T47D (cell line): Measurements from ENCODE around the gene CASZ1.

Source experiments
- DNase-seq, 2 experiments: peaks; one replicate each; pipeline versions ENCODE4 v3.0.0 to v3.0.0-alpha.2; 2011 to 2012; ENCODE audit warnings: low read depth in 1 of 2, low spot score in 1 of 2
- JUND ChIP-seq: IDR thresholded peaks from 2 replicates; pipeline ENCODE4 v1.6.1; 2012; ENCODE audit warnings: low read depth
- in situ Hi-C: cut with HindIII; loops from 2 replicates; pipeline ENCODE4 v1.10.0; 2016; ENCODE audit warnings: low sequenced_read_pairs, low pct_unique_long_range_greater_than_20kb

Gene CASZ1

GRCh38 chr1:10728595-10729410, 67.6 kb downstream of the CASZ1 start:
- in situ Hi-C loops = no loop called here
- no peak for TF ChIP-seq JUND
- no peak for DNase-seq

DNA sequence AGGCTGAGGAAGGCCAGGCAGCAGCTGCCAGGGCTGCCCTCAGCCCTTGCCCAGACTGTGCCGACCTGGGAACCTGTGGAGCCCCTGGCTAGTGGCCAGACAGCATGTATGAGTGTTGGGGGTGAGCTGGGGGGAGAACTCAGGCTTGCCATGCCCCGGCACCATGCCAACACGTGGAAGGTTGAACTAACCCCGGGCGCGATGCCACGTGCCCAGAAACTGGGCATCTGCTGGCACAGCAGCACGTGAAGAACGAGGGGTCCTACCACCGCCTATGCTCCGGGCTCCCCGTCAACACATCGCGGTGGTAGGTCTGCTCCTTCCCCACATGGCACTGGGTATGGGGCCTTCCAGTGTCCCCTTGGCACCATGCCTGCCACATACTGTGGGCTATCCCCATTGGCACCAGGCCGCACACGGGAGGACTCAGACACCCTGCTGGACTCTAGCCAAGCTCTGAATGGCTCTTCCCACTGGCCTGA, 68.7 kb downstream of the CASZ1 start:
- DNase-seq = no peak
- in situ Hi-C loops = no loop called here
- TF ChIP-seq JUND = no peak

DNA sequence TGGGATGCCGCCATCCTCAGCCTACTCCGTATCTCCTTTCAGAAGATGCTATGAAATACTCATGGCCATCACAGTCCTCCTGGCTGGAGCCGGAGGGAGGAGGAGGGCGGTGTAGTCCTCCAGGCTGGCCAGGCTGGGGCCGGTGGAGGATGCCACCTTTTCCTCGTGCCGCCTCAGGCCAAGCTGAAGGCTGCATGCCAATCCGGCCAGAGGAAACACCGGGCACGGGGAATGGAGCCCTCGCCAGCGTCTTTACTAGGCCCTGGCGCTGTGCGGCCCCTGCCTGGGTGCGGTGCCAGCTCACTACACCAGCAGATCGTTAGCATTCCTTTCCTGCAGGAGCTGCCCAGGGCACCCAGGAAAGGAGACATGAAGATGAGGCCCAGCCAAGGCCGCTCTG, 70.1 kb downstream of the CASZ1 start:
- peak in 1 of 2 experiments; percentile 18 for DNase-seq
- in situ Hi-C loops = no loop called here
- TF ChIP-seq JUND = no peak

DNA sequence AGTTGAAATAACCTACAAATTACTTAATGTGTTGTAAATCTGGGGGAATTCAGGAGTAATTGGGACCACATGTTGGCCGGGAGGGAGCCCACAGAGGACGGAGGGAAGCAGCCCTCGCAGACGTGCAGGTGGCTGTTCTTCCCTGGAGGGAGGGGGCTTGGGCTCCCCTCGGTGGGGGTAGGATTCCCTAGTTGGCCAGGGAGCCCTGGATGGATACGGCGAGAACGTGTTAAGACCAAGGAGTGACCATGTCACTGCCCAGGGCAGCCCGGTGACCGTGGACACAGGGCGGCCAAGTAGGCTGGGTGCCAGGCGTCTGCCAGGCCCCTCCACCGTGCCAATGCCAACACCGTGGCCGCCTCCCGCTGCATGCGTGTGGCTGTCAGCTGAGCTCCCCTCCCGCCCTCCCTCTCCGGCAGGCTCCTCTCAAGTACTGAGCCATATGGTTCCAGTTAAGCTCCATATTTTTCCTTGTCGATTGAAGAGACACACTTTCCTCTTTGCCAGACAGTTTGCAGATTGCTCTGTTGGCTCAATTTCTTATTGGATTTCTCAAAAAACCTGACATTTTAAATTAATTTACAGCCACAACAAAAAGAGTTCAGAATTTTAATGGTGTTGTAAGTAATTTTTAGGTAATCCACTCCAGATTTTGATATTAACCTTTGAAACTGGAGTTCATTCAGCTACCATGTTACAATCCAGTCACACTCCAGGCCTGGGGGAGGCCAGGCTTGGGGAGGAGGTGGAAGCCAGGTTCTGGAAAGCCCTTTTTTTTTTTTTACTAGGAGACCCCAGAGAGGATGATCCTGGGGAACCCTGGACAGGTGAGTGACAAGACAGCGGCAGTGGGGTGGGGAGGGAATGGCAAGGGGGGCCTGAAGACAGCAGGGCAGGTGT, 71.2 kb downstream of the CASZ1 start:
- in situ Hi-C loops = no loop called here
- peak; percentile 58 to 73 for DNase-seq
- TF ChIP-seq JUND = no peak

- in situ Hi-C loops = no loop called here
- TF ChIP-seq JUND = no peak
- no peak for DNase-seq
Measured at GRCh38 chr1:10724511-10724910, 71.9 kb downstream of the CASZ1 start.

DNA sequence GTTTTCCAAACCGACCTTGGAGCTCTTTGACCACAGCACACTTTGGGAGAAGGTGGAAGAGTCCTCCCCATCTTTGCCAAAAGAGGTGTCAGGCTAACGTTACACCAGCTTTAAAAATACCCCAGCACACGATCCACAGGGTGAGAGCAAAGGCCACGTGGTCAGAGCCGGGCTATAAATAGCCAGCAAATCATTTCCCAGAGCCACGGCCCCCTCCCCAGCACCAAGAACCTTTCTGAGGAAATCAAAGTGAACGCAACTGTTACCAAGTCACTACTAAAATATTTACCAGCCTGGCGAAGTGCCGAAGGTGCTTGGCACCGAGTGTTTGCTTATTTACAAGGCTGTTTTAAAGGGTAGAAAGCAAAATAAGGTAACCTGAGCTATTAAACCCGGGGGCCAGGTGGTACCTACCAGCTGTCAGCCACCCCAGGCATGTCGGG, 72.4 kb downstream of the CASZ1 start:
- in situ Hi-C loops = no loop called here

GRCh38 chr1:10723317-10723716, 73.1 kb downstream of the CASZ1 start:
- no peak for TF ChIP-seq JUND
- DNase-seq = no peak
- in situ Hi-C loops = no loop called here

More for the DNA sequence above, 72.4 kb downstream of the CASZ1 start:
- DNase-seq = peak; percentile 67 to 93
- TF ChIP-seq JUND = 0 out of 2 replicates have a peak, but pooled peaks have one; percentile 45

- TF ChIP-seq JUND = no peak
- peak; percentile 46 to 85 for DNase-seq
Measured at GRCh38 chr1:10722803-10723202, 73.6 kb downstream of the CASZ1 start.

DNA sequence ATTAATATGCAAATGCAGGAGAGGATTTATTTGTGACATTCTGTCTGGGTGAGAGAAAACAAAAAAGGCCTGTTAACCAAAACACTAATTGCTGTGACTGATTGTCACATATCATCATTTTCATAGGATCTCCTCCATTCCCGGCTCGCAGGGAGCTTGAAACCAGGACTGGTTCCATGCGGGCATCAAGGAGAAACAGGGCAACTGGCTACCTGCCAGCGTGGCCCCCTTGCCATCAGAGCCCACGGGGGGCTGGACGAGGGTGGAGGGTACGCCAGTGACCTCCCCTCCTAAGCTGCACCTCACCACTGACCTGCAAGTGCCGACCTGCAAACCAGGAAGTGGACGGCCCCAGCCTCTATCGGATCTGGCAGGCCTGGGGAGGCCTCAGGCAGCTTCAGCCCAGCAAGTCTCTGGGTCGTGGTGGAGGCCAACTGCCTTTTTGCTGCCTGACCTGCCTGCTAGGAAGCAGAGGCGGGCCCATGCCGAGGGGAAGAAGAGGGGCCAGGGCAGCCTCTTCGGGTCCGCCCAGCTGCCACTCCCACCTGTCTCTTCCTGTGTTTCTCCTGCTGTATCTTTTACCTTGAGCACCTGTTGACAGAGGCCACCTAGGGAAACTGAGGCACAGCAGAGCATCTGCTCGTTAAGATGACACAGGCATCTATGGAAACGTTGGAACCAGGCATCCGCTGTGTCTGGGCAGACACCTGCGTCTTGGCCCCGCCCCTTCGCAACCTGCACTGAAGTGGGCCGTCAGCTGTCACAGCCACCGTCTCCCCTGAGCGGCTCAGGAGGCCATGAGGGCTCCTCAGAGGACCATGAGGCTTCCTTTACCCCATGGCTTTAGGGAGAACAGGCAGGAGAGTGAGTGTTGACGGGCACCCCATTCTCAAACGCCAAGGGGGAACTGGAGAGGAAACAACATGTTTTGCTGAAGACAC, 74.8 kb downstream of the CASZ1 start:
- DNase-seq = peak; percentile 69 to 80
- in situ Hi-C loops = no loop called here
- TF ChIP-seq JUND = no peak

More at GRCh38 chr1:10722803-10723202, 73.6 kb downstream of the CASZ1 start:
- in situ Hi-C loops = no loop called here

- DNase-seq = no peak
- no peak for TF ChIP-seq JUND
- in situ Hi-C loops = no loop called here
Measured at GRCh38 chr1:10720635-10721034, 75.8 kb downstream of the CASZ1 start.

GRCh38 chr1:10718083-10718415, 78.4 kb downstream of the CASZ1 start:
- no peak for TF ChIP-seq JUND
- in situ Hi-C loops = no loop called here

More at GRCh38 chr1:10718083-10718415, 78.4 kb downstream of the CASZ1 start:
- no peak for DNase-seq
